ENCODE data around the gene PGAM2.

DNA sequence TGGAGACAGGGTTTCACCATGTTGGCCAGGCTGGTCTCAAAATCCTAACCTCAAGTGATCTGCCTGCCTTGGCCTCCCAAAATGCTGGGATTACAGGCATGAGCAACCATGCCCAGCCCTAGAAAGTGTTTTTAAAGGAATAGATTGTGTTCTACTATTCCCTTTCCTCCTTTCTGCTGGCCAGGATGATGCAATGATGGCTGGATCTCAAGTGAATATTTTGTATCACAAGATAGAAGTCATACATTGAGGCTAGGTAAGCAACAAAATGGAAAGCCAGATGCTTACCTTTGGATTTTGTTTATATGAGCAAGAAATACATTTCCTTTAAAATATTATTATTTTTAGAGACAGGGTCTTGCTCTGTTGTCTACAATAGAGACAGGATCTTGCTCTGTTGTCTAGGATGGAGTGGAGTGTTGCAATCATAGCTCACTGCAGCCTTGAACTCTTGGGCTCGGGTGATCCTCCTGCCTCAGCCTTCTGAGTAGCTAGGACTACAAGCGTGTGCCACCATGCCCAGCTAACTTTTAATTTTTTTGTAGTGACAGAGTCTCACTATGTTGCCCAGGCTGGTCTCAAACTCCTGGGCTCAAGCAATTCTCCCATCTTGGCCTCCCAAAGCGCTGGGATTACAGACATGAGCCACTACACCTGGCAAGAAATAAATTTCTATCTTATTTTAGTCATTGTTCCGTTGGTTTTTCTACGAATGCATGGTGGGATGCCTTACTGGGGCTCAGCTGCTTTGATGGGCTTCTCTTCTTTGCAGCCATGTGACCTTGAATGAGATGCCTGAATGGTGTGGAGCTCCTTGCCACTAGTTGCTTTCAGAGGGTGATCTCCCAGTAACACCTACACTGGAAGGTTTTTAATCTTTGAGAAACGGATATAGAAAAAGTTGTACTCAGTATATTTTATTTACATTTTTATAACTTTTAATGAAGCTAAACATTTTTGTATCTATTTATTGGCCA is 33.0 kb upstream of the PGAM2 start:
- TF ChIP-seq GATA2 (IDR thresholded peaks at IDR 0.05; ENCODE audit: low read depth, low read length), result no peak
- no peak for TF ChIP-seq GATA3 (IDR thresholded peaks at IDR 0.05; ENCODE audit: low read depth, low read length)
